ENCODE results near the gene MMP14. TPM values are rescaled to one million over a fixed set of nuclear protein-coding genes. Genes with fewer than 3 reads are reported as not detected.
"Not testable (repeated sequence)": the region's sequence is repeated elsewhere in the genome, so short reads cannot be mapped to it uniquely, and the experiment has no call there.

Gene MMP14
- total RNA-seq, 2 experiments from 2014 or later: 1.1 to 1.4 TPM

DNA sequence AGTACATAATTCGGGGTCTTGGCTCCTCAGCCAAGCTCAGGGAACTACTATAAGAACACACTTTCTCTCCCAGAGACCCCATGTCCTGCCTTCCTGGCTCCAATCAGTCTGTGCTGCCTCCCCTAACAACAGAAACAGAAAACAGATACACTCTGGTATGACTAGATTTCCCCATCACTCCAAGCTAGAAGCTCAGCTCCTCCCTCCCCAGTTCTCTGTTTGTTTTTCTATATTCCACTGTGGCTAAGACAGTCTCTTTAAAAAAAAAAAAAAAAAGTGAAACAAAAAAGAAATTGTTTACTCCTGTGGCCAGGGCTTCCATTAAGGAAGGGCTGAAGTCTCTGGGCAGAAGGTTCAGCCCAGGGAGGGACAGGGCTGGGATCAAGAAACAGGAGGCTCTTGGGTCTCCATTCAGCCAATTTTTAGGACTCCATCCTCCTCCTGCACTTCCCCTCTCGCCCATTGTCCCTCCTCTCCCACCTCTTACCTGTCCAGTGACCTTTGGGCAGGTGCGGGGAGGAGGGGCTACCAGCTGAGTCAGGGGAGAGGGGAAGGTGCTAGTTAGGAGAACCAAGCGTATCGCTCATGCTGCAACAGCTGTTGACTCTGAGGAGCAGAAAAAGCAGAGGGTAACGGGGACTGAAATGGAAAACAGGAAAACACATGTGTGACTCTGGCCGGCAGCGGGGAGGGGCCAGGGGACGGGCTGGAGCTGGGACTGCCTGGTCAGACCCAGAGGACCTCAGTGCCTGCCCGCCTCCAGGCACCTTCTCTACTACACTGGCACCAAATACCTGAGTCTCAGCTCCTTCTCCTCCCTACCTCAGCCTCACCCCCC is 17.0 kb upstream of the MMP14 start:
- H3K4me1 Mint-ChIP-seq (ENCODE audit: low read depth): peaks cover 21% of the 10 kb centered on the region
- no peak overlapping the region for H3K27ac Mint-ChIP-seq
- POLR2A ChIA-PET: no interaction called here
- CTCF ChIA-PET: interaction anchor here (0.5 to 14.0 kb wide), 15 partner anchors 9 to 262 kb away, joined by 3 to 228 read pairs (median 3); partner anchors contain the start of genes DAD1 and OXA1L
- no peaks in the 10 kb centered on the region for H3K9me3 Mint-ChIP-seq
- intact Hi-C loops (cut with micrococcal nuclease): loop anchor here (2.0 kb wide), 1 partner anchor 249 kb away; no protein-coding TSS in a partner anchor
- H3K36me3 Mint-ChIP-seq: no peaks in the 10 kb centered on the region
- peaks cover 11% of the 10 kb centered on the region for H3K27me3 Mint-ChIP-seq
- no peak for DNase-seq
- no peak overlapping the region for H3K4me3 Mint-ChIP-seq

DNA sequence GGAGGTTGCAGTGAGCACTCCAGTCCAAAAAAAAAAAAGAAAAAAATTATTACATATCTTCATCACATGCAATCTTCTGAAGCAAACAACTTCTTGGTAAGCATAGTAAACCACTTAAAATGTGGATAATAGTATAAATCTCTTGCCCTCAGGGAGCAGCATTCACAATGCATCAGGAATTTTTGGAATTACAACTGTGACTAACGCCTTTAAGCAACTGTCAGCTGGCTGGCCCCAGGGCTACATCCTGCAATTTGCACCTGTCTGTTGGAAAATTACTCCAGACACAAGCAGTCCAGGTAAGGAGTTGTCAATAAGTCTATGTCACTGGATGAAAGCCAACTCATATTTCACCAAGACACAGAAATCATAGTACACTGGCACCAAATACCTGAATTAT is 15.7 kb upstream of the MMP14 start:
- H3K36me3 Mint-ChIP-seq: no peaks in the 10 kb centered on the region
- H3K9me3 Mint-ChIP-seq: no peaks in the 10 kb centered on the region
- intact Hi-C loops (cut with micrococcal nuclease): loop anchor here (5.0 kb wide), 1 partner anchor 162 kb away; the partner anchor contains the start of gene AJUBA
- peaks cover 29% of the 10 kb centered on the region for H3K4me1 Mint-ChIP-seq (ENCODE audit: low read depth)
- peaks cover 12% of the 10 kb centered on the region for H3K27me3 Mint-ChIP-seq
- H3K27ac Mint-ChIP-seq: no peak overlapping the region
- ChIA-PET CTCF (interaction anchor here (1.0 to 14.0 kb wide), 3 partner anchors 32 to 250 kb away, joined by 3 to 228 read pairs (median 8); no protein-coding TSS in a partner anchor), POLR2A (no interaction called here)
- H3K4me3 Mint-ChIP-seq: no peak overlapping the region
- no peak for DNase-seq

DNA sequence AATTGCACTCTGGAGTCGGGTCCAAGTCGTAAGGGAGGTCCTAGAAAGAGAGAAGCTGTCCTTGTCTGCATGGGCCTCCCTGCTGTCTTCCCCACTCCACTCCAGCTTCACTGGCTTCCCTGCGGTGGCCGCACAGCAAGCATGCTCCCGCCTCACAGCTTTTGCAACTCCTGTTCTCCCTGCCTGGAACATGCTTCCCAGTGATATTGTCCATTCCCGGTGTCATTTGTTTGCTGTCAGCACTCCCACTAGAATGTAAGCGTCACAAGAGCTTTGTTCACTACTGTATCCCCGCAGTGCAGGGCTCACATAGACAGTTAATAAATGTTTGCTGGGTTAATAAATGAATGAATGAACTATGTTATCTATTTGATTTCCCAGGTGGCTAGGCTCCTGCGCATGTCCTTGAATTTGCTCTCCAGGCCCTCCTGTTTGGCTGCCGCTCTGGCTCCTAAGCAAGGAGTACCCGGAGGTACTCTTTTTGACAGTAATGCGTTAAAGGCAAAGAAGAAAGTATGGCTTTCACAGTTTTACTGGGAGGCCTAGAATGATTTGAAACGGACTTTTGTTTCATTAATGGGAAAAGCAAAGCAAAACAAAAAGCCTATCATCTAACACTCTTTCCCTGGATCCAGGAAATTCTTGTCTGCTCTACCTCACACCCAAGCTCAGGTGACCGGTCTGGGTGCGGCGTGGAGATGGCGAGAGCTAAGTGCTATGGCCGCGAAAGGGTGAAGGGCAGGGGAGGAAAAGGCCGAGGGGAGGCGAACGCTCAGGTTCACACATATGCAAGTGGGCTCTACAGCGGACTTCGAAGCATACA is 15.0 kb upstream of the MMP14 start:
- Mint-ChIP-seq H3K27me3 (peaks cover 12% of the 10 kb centered on the region), H3K27ac (no peak overlapping the region), H3K4me1 (ENCODE audit: low read depth) (peaks cover 26% of the 10 kb centered on the region), H3K36me3 (no peaks in the 10 kb centered on the region), H3K9me3 (no peaks in the 10 kb centered on the region), H3K4me3 (no peak overlapping the region)
- ChIA-PET POLR2A (no interaction called here), CTCF (interaction anchor here (1.0 to 14.0 kb wide), 10 partner anchors 31 to 265 kb away, joined by 3 to 228 read pairs (median 10); no protein-coding TSS in a partner anchor)
- intact Hi-C loops (cut with micrococcal nuclease): loop anchor here (2.0 to 5.0 kb wide), 2 partner anchors 79 to 161 kb away; partner anchors contain the start of gene AJUBA
- no peak for DNase-seq

DNA sequence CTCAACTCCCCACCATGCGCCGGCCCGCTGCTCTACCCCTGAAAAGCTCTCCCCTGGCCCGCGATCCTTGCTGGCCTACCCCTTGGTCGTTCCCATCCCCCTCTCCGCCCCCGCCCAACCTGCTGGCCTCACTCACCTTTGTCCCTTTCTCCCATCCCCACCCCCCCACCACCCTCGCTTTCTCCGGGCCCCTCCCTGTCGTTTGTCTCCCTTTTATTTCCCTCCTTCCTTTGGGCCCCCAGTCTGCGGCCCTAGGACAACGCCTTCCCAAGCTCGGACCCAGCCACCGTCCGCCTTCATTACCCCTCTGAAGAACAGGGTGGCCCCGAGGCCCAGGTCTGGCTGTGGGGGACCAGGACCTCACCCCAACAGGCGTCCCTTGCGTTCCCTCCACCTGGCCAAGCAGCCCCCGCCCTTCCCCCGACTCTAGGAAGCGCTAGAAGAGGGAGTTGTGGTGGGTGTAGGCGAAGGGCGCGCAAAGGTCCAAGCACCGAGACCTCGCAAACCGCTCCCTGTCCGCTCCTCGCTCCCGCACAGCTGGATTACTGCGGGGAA is 14.3 kb upstream of the MMP14 start:
- H3K27ac Mint-ChIP-seq: no peak overlapping the region
- H3K9me3 Mint-ChIP-seq: no peaks in the 10 kb centered on the region
- POLR2A ChIA-PET: interaction anchor here (1.2 kb wide), 2 partner anchors 29 to 33 kb away, joined by 3 to 5 read pairs; no protein-coding TSS in a partner anchor
- peaks cover 12% of the 10 kb centered on the region for H3K27me3 Mint-ChIP-seq
- peaks cover 26% of the 10 kb centered on the region for H3K4me1 Mint-ChIP-seq (ENCODE audit: low read depth)
- no peaks in the 10 kb centered on the region for H3K36me3 Mint-ChIP-seq
- CTCF ChIA-PET: interaction anchor here (0.6 to 14.0 kb wide), 39 partner anchors 11 to 909 kb away, joined by 3 to 228 read pairs (median 5); partner anchors contain the start of genes ABHD4, AJUBA, HAUS4 and LRP10
- intact Hi-C loops (cut with micrococcal nuclease): loop anchor here (2.0 to 5.0 kb wide), 2 partner anchors 79 to 160 kb away; partner anchors contain the start of gene AJUBA
- peak overlapping the region; percentile 23 for H3K4me3 Mint-ChIP-seq
- no peak for DNase-seq

DNA sequence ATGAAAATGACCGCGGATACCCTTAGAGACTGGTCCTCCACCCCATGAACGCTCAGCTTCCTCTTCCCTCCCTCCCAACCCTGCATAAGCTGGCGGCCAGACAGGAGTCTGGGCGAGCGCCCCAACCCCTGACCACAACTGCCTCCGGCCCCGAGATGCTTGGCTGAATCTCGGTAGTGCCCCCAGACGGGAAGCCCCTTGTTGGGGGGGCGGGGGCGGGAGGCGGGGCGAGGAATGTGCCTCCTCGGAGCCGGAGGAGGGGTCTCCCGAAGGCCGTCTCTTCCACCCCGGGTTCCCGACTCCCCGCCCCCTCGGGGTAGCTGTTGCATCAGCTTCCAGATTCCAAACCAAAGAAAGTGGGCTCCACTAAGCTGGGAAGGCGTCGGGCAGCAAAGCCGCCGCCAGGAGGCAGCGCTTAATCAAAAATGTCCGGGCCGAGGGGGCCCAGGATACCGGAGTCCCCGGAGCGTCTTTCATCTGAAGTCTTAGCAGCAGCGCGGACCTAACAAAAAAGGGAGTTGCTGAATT is 13.8 kb upstream of the MMP14 start:
- ChIA-PET CTCF (interaction anchor here (0.6 to 14.0 kb wide), 46 partner anchors 11 to 910 kb away, joined by 3 to 228 read pairs (median 5); partner anchors contain the start of genes ABHD4, AJUBA, HAUS4 and LRP10), POLR2A (interaction anchor here (0.8 to 1.2 kb wide), 4 partner anchors 10 to 56 kb away, joined by 3 to 5 read pairs (median 3); partner anchors contain the start of gene OXA1L)
- H3K27me3 Mint-ChIP-seq: peaks cover 12% of the 10 kb centered on the region
- H3K27ac Mint-ChIP-seq: no peak overlapping the region
- H3K9me3 Mint-ChIP-seq: no peaks in the 10 kb centered on the region
- peaks cover 26% of the 10 kb centered on the region for H3K4me1 Mint-ChIP-seq (ENCODE audit: low read depth)
- peak overlapping the region; percentile 63 for H3K4me3 Mint-ChIP-seq
- peak; percentile 77 for DNase-seq
- intact Hi-C loops (cut with micrococcal nuclease): loop anchor here (1.0 to 5.0 kb wide), 3 partner anchors 31 to 160 kb away; partner anchors contain the start of gene AJUBA
- H3K36me3 Mint-ChIP-seq: no peaks in the 10 kb centered on the region

DNA sequence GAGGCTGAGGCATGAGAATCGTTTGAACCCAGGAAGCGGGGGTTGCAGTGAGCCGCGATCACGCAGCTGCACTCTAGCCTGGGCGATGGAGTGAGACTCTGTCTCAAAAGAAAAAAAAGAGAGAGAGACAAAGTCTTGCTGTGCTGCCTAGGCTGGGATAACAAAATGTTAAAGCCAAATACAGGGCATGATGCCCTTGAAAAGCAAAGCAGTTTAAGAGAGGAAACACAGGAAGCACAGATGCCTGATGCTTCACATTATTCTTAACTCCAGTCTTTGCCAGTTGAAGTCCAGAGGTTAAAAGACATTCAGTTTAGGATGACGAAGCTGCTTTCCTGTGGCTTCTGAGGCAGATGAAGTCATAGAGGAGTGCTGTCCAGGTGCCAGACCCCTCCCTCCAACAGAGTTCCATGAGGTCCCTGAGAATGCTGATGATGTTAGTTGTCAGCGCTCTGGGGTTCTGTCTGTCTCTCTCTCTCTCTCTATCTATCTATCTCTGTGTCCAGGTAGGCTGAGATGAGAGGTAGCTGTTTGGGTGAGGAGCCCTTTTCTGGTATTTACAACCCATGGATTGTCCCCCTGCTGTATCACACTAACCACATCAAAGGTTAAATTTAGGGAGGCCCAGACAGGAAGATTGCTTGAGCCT is 11.6 kb upstream of the MMP14 start:
- Mint-ChIP-seq H3K4me3 (no peak overlapping the region), H3K36me3 (peaks cover 5% of the 10 kb centered on the region), H3K27me3 (peaks cover 8% of the 10 kb centered on the region), H3K9me3 (no peaks in the 10 kb centered on the region), H3K4me1 (ENCODE audit: low read depth) (peaks cover 25% of the 10 kb centered on the region), H3K27ac (no peak overlapping the region)
- peak; percentile 28 for DNase-seq
- intact Hi-C loops (cut with micrococcal nuclease): loop anchor here (5.0 kb wide), 1 partner anchor 157 kb away; the partner anchor contains the start of gene AJUBA
- ChIA-PET POLR2A (no interaction called here), CTCF (interaction anchor here (0.7 to 14.0 kb wide), 7 partner anchors 19 to 255 kb away, joined by 3 to 228 read pairs (median 5); partner anchors contain the start of gene OXA1L)

DNA sequence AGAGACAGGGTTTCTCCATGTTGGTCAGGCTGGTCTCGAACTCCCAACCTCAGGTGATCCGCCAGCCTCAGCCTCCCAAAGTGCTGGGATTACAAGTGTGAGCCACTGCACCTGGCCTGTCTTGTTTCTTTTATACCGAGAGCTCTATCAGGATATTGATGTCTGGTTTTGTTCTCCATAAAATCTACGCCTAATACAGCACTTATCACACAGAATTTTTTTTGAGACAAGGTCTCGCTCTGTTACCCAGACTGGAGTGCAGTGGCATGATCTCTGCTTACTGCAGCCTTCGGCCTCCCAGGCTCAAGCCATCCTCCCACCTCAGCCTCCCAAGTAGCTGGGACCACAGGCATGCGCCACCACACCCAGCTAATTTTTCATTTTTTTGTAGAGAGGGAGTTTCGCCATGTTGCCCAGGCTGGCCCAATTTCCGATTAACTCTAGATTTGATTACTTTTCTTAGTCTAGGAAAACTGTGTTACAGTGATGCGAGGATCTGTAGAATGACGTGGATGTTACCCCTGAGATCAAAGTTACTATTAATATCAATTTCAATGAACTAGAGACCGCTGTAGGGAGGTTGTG is 7.2 kb upstream of the MMP14 start:
- intact Hi-C loops (cut with micrococcal nuclease): loop anchor here (1.0 to 2.0 kb wide), 3 partner anchors 42 to 272 kb away; partner anchors contain the start of genes LRP10 and OXA1L
- peaks cover 23% of the 10 kb centered on the region for H3K36me3 Mint-ChIP-seq
- not testable (repeated sequence) for H3K27me3 Mint-ChIP-seq, H3K9me3 Mint-ChIP-seq, DNase-seq
- peak overlapping the region; percentile 95 for H3K4me3 Mint-ChIP-seq
- peak overlapping the region; percentile 95 for H3K27ac Mint-ChIP-seq
- POLR2A ChIA-PET: interaction anchor here (0.8 to 2.5 kb wide), 5 partner anchors 42 to 271 kb away, joined by 3 to 15 read pairs (median 5); partner anchors contain the start of genes DAD1, LRP10, OXA1L and RBM23
- H3K4me1 Mint-ChIP-seq (ENCODE audit: low read depth): peaks cover 32% of the 10 kb centered on the region
- CTCF ChIA-PET: interaction anchor here (1.5 to 14.0 kb wide), 3 partner anchors 11 to 259 kb away, joined by 3 to 228 read pairs (median 27); no protein-coding TSS in a partner anchor

DNA sequence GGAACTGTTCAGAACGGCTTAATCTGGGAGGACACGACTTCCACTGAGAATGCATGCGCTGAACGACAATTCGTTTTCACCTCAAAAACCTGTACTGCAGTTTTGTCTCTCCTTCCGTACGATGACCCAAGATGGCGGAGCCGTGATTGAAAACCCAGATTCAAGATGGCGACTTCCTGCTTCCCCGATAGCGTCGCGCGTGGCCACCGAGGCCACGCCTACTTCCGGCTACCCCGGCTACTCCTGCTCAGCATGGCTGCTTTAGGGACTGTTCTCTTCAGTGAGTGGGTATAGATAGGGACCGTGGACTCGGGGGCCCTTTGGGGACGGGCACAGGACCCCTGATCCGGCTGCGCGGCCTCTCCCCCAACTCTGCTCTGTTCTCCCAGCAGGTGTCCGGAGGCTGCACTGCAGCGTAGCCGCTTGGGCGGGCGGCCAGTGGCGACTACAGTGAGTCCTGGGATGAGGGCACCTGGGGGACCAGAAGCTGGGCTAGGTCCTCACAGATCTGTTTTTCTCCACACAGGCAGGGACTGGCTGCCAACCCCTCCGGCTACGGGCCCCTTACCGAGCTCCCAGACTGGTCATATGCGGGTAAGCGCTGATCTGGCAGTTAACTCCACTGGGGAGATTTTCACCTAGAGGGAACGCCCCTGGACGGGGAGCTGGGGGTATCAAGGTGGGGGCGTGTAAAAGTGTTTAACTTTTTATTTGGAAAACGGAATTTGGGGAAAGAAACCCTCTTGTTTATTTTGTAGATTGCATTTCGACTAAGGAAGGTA is 6.5 kb upstream of the MMP14 start, which contains the start of gene MRPL52:
Gene MRPL52, plus strand, starts transcription at position 227 of the 782 bp plus-strand sequence. Its CDS starts 26 bp downstream, at position 253.
- Mint-ChIP-seq H3K4me3 (peak within 1 kb of the TSS; percentile 95), H3K27ac (peak within 1 kb of the TSS; percentile 95), H3K27me3 (peaks cover 2% of the 10 kb centered on the region), H3K36me3 (peaks cover 26% of the 10 kb centered on the region), H3K9me3 (no peaks in the 10 kb centered on the region), H3K4me1 (ENCODE audit: low read depth) (peaks cover 26% of the 10 kb centered on the region)
- ChIA-PET POLR2A (interaction anchor here (0.7 to 2.5 kb wide), 11 partner anchors 9 to 272 kb away, joined by 3 to 15 read pairs (median 3); partner anchors contain the start of genes DAD1, LRP10, OXA1L and PRMT5), CTCF (interaction anchor here (0.5 to 14.0 kb wide), 14 partner anchors 9 to 916 kb away, joined by 3 to 228 read pairs (median 4); partner anchors contain the start of genes AJUBA, LRP10 and OXA1L)
- intact Hi-C loops (cut with micrococcal nuclease): loop anchor here (1.0 to 2.0 kb wide), 3 partner anchors 41 to 273 kb away; partner anchors contain the start of genes LRP10 and OXA1L
- DNase-seq: peak; percentile 94

DNA sequence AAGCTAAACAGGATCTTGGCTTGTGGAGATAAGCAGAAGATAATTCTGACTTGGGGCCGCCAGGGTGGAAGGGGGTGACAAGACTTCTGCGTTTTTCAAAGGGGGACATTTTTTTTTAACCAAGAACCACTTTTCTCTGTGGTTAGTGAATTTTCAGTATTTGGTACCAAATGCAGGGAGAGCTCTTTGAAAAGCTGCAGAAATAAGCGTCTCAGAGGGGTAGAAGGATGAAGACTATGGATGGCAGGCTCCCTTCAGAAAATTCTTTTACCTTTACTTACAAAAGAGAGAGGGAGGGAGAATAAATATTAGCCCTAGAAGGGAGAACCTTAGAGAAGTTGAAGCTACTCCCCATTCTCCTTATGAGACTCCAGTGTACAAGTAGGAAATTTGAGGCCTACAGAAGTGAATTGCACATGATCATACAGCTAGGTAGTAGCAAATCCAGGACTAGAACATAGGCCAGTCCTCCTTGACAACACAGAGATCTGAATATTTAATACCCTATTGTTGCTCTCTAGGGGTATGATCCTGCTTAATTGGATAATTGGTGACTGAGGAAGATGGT is 5.9 kb upstream of the MMP14 start:
- peaks cover 26% of the 10 kb centered on the region for H3K36me3 Mint-ChIP-seq
- no peak for DNase-seq
- H3K27me3 Mint-ChIP-seq: peaks cover 2% of the 10 kb centered on the region
- peak overlapping the region; percentile 95 for H3K27ac Mint-ChIP-seq
- H3K4me3 Mint-ChIP-seq: peak overlapping the region; percentile 95
- ChIA-PET CTCF (interaction anchor here (0.5 to 14.0 kb wide), 15 partner anchors 8 to 916 kb away, joined by 3 to 228 read pairs (median 4); partner anchors contain the start of genes AJUBA, LRP10 and OXA1L), POLR2A (interaction anchor here (0.7 to 2.5 kb wide), 9 partner anchors 8 to 270 kb away, joined by 3 to 15 read pairs (median 3); partner anchors contain the start of genes DAD1, LRP10, OXA1L and PRMT5)
- intact Hi-C loops (cut with micrococcal nuclease): no loop called here
- peaks cover 23% of the 10 kb centered on the region for H3K4me1 Mint-ChIP-seq (ENCODE audit: low read depth)
- no peaks in the 10 kb centered on the region for H3K9me3 Mint-ChIP-seq

Measured in activated CD4-positive, alpha-beta memory T cell treated with anti-CD3 and anti-CD28 coated beads for 36 hours (primary cell).